ENCODE results near the gene ZACN. TPM values are rescaled to one million over a fixed set of nuclear protein-coding genes. Genes with fewer than 3 reads are reported as not detected.
A peak's percentile ranks its signal among the peaks of the same experiment; 100 is the strongest.

ZACN gene
- total and polyA plus RNA-seq, 2 donors from 2014 or later = 0.22 TPM; not detected in 1

DNA sequence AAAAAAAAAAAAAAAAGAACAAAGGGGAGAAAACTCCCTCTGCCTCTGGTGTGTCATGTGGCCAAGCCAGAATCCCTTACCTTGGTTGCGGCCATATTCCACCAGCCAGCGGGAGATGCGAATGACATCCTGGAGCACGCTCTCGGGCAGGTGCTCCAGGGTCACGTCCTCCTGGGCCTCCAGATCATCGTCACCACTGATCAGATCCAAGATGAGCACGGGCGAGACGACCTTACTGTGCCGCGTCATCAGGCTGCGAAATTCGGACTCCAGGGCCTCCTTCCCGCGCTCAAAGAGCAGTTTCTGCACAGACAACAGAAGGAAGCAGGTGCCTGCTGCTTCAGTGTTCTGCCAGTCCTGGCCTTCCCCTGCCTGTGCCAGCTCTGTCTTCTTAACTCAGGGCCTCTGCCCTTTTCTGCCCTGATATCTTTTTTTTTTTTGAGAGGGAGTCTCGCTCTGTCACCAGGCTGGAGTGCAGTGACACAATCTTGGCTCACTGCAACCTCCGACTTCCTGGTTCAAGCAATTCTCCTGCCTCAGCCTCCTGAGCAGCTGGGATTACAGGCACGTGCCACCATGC, 18.8 kb downstream of the ZACN start:
- H3K27ac ChIP-seq (ENCODE audit: low read depth in 2 of 2, low read length in 2 of 2) = no peak overlapping the region
- DNase-seq (no peak), FAIRE-seq (no peak)
- TF ChIP-seq, protein P1, sequence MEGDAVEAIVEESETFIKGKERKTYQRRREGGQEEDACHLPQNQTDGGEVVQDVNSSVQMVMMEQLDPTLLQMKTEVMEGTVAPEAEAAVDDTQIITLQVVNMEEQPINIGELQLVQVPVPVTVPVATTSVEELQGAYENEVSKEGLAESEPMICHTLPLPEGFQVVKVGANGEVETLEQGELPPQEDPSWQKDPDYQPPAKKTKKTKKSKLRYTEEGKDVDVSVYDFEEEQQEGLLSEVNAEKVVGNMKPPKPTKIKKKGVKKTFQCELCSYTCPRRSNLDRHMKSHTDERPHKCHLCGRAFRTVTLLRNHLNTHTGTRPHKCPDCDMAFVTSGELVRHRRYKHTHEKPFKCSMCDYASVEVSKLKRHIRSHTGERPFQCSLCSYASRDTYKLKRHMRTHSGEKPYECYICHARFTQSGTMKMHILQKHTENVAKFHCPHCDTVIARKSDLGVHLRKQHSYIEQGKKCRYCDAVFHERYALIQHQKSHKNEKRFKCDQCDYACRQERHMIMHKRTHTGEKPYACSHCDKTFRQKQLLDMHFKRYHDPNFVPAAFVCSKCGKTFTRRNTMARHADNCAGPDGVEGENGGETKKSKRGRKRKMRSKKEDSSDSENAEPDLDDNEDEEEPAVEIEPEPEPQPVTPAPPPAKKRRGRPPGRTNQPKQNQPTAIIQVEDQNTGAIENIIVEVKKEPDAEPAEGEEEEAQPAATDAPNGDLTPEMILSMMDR (IDR thresholded peaks at IDR 0.05; ENCODE audit: borderline replicate concordance, extremely low read depth, insufficient read depth) = no peak
- no peaks in the 10 kb centered on the region for H3K27me3 ChIP-seq (ENCODE audit: control insufficient read depth, insufficient read depth, low read length)
- intact Hi-C loops (cut with DNase I) = no loop called here
- H3K36me3 ChIP-seq (ENCODE audit: control insufficient read depth in 2 of 3, insufficient read depth in 3 of 3, low read length in 3 of 3) = peaks cover 5 to 42% (median 23%) of the 10 kb centered on the region in 3 donors
- peaks cover 0 to 4% (median 0%) of the 10 kb centered on the region in 3 donors for H3K4me1 ChIP-seq (ENCODE audit: control insufficient read depth in 2 of 3, insufficient read depth in 2 of 3, low read depth in 1 of 3, low read length in 3 of 3)
- no peak overlapping the region for H3K4me3 ChIP-seq (ENCODE audit: low read length in 3 of 3)
- H3K9me3 ChIP-seq (ENCODE audit: control insufficient read depth in 2 of 3, insufficient read depth in 1 of 3, low read length in 3 of 3) = no peaks in the 10 kb centered on the region
- no peak overlapping the region for H3K9ac ChIP-seq (ENCODE audit: low read length in 3 of 3)

DNA sequence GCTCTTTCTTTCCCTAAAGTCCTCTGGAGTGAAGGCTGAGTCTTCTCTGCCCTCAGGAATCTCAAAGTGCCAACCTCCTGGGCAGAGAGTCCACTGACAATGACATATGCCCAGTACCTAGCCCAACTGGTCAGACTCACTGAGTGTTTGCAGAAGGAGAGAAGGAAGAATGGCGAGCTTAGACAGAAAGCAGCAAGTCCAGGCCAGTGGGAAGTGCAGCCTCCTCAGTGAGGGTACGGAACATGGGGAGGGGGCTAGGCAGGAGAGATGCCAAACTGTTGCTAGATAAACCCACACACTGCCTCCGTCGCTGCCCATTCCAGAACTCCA, 23.9 kb downstream of the ZACN start:
- Histone ChIP-seq H3K36me3 (ENCODE audit: control insufficient read depth in 2 of 3, insufficient read depth in 3 of 3, low read length in 3 of 3) (peaks cover 3 to 14% (median 5%) of the 10 kb centered on the region in 3 donors), H3K9me3 (ENCODE audit: control insufficient read depth in 2 of 3, insufficient read depth in 1 of 3, low read length in 3 of 3) (no peaks in the 10 kb centered on the region), H3K4me1 (ENCODE audit: control insufficient read depth in 2 of 3, insufficient read depth in 2 of 3, low read depth in 1 of 3, low read length in 3 of 3) (peaks cover 0 to 11% (median 0%) of the 10 kb centered on the region in 3 donors), H3K9ac (ENCODE audit: low read length in 3 of 3) (peak overlapping the region; percentile 58 to 84 (median 79)), H3K27me3 (ENCODE audit: control insufficient read depth, insufficient read depth, low read length) (no peaks in the 10 kb centered on the region), H3K27ac (ENCODE audit: low read depth in 2 of 2, low read length in 2 of 2) (no peak overlapping the region), H3K4me3 (ENCODE audit: low read length in 3 of 3) (peak overlapping the region; percentile 75 to 96 (median 95))
- no peak for FAIRE-seq
- peak in 1 of 5 donors; percentile 21 for DNase-seq
- intact Hi-C loops (cut with DNase I) = no loop called here
- TF ChIP-seq, protein P1 (IDR thresholded peaks at IDR 0.05; ENCODE audit: borderline replicate concordance, extremely low read depth, insufficient read depth) = no peak

DNA sequence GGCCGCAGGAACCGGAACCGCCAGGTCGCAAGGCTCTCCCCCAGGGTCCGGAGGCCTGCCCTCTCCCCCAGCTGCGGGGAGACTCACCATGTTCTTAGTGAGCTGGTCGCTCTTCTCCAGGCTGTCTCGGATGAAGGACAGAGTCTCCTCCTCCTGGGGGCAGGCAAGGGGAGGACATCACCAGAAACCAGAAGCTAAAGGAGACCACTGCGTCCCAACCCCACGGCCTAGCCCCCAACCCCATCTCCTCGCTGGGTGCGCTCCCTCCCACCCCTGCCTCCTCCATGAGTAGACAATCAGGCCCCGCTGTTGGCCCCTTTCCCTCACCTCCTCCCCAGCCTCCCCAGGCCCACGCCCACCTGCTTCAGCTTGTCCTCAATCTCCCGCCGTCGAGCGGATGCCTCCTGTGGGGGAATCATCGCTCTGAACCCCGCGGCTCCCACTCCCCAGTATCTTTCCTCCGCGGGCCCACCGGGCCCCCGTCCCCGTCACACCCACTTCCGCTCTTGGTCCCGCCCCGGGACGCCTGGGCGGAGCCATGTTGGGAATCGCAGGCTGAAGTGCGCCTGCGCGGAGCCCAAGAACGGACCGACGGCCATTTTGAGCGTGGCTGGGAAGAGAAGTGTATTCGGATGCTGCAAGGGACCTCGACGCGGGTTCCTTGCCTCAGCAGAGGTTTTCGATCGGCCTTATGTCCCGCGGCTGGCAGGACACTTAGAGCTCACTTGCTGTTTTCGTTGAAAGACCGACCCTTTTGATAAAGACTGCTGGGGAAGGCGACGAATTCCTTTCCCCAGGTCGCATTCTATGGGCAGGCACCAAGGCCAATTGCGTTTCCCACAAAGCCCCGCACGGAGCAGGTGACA, 24.5 kb downstream of the ZACN start, which contains the start of gene EXOC7:
Gene EXOC7, minus strand, starts transcription at position 514 of the 866 bp plus-strand sequence. Its CDS starts 95 bp downstream, at position 419.
- Histone ChIP-seq H3K4me1 (ENCODE audit: control insufficient read depth in 2 of 3, insufficient read depth in 2 of 3, low read depth in 1 of 3, low read length in 3 of 3) (peaks cover 0 to 11% (median 0%) of the 10 kb centered on the region in 3 donors), H3K36me3 (ENCODE audit: control insufficient read depth in 2 of 3, insufficient read depth in 3 of 3, low read length in 3 of 3) (peaks cover 3 to 11% (median 5%) of the 10 kb centered on the region in 3 donors), H3K9me3 (ENCODE audit: control insufficient read depth in 2 of 3, insufficient read depth in 1 of 3, low read length in 3 of 3) (no peaks in the 10 kb centered on the region), H3K4me3 (ENCODE audit: low read length in 3 of 3) (peak within 1 kb of the TSS; percentile 75 to 96 (median 95)), H3K9ac (ENCODE audit: low read length in 3 of 3) (peak within 1 kb of the TSS; percentile 58 to 84 (median 79)), H3K27ac (ENCODE audit: low read depth in 2 of 2, low read length in 2 of 2) (peak within 1 kb of the TSS; percentile 56 to 77), H3K27me3 (ENCODE audit: control insufficient read depth, insufficient read depth, low read length) (no peaks in the 10 kb centered on the region)
- TF ChIP-seq, protein P1 (IDR thresholded peaks at IDR 0.05; ENCODE audit: borderline replicate concordance, extremely low read depth, insufficient read depth) = no peak
- no peak for FAIRE-seq
- intact Hi-C loops (cut with DNase I) = no loop called here
- DNase-seq = peak; percentile 93 to 99 (median 97)

Measured in kidney (tissue), 14 donors.